Stimulated activated CD8-positive, alpha-beta memory T cell treated with anti-CD3 and anti-CD28 coated beads, Interleukin-12 subunit alpha, Interleukin-12 subunit beta, amount 100 ng/mL, for 1 hour (primary cell): ENCODE measurements around the gene RESP18.

Source experiments
- DNase-seq: peaks from one replicate; pipeline ENCODE4 v3.0.0-alpha.2; 2020; ENCODE audit warnings: low read depth

The RESP18 gene

DNA sequence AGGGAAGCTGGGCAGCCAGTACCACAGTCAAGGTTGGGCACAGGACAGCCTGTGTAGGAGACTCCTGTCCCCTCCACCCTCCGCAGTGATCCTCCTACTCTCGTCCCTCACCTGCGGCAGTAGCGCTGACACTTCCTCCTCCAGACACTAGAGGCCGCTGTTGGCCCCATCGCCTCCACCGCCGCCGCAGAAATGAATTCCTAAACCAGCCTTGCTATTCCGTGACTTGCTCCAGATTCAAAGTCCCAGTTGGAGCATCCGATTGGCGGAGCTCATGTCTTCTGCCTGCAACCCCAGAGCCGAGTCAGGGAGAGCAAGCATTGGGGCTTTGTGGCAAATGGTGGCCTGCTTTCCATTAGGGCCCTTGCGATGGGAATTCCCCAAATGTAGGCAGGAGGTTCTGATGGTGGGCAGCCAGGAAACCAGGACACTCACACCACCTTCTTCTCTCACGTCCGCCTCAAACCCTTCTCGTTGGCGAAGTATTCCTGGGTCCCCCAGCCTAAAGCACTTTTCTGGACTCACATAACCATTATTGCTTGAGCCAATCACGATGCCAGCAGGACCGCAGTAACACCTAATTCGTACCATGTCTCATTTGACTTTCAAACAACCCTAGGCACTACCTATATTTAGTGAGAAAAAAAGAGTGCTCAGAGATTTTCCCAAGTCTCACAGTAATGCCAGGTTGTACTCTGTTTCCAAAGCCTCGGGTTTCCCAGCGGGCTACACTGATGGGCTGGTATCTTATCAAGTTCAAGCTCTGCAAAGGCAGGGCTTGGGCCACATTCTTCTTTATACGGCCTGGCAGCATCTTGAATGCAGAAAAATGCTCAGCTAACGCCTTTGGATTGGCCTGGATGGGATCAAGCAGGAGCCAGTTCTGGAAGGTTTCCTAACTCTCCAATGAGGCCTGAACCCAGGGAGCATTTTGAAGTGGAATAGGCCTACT, 54.6 kb downstream of the RESP18 start:
- peak; percentile 58 for DNase-seq
